HuH-7.5 (cell line): Measurements from ENCODE around the gene IDH3G.
A peak's percentile ranks its signal among the peaks of the same experiment; 100 is the strongest.

Source experiments
- DNase-seq: peaks from one replicate; pipeline ENCODE4 v3.0.0; 2011; ENCODE audit warnings: low spot score

The IDH3G gene

DNA sequence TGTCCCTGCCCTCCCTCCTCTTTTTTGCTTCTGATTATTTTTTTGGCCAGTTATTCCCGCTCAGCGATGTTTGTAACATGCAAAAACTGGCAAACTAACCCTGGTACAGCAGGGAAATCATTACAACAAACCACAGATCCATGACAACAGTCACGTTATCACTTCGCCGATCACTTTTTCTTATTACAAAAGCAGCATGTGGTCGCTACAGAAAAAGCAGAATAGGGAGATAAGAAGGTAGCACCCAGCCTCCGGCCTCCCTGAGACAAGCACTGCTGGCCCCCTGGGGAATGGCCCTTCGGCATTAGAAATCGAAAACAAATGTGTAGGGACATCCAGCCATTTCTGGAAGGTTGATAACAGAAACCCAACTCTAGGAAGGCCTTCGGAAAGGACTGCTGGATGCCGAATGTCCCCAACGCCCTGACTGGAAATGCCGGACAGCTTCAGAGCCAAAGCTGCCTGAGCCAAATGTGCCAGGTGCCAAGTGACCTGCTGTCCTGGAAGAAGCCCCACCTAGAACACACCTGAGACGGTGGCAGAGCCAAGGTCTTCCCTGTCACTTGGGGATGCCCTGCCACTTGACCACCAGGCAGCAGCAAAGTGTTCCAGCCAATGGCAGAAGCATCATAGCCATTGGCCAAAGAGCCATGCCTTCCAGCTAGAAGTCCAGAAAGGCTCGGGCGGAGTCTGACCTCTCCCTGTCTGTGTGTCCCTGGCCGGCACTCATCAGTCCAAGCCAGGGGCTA is 2.9 kb downstream of the IDH3G start:
- DNase-seq, result no peak

DNA sequence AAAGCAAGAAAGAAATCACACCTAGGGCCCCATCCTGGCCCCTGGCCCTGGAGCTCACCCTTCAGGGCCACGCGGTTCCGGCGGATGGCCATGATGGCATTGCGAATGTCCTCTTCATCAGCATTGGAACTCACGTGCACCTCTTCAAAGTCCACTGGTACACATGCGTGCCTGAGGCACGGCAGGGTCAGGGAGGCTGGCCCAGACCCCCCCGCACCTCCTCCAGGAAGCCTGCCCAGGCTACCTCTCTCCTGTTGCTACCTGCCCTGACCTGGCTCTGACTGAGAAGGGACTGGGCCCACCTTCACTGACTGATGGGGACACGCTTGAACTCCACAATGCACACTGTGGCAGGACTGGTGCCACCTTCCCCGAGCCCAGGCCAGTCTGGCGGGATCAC is 4.5 kb downstream of the IDH3G start:
- no peak for DNase-seq

DNA sequence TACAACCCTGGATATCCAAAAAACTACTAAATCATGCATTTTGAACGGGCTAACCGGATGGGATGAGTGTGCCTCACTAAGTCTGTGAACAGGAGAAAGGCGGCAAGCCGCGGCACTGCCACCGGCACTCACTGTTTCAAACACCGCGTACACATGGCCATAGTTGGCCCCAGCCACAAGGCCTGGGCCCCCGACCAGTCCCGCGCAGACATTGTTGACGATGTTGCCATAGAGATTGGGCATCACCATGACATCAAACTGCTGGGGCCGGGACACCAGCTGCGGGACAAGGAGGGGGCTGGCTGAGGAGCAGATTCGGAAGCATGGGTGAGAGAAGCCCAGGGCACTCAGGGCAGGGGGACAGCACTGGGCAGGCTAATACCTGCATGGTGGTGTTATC is 7.5 kb downstream of the IDH3G start:
- DNase-seq, result no peak

DNA sequence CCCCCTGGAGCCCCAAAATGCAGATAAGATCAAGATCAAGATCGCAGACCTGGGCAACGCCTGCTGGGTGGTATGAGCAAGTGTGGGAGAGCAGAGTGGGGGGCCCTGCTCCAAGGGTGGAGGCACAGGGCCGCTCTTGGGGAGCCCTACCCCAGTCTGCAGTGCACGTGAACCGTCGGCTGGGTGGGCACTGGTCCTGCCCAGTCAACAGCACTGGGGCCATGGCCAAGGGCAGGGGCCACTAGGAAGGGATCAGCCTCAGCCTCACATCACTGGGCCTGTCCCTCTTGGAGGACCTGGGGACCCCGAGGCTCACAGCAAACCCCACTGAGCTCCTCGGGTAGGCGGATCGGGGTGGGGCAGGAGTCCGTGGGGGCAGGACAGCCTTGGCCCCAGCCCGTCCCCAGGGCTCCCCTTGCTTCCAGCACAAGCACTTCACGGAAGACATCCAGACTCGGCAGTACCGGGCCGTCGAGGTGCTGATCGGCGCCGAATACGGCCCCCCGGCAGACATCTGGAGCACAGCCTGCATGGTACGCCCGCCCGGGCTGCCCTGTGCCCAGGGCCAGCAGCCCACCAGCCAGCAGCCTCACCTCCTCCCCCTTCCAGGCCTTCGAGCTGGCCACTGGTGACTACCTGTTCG is 9.7 kb downstream of the IDH3G start:
- no peak for DNase-seq

DNA sequence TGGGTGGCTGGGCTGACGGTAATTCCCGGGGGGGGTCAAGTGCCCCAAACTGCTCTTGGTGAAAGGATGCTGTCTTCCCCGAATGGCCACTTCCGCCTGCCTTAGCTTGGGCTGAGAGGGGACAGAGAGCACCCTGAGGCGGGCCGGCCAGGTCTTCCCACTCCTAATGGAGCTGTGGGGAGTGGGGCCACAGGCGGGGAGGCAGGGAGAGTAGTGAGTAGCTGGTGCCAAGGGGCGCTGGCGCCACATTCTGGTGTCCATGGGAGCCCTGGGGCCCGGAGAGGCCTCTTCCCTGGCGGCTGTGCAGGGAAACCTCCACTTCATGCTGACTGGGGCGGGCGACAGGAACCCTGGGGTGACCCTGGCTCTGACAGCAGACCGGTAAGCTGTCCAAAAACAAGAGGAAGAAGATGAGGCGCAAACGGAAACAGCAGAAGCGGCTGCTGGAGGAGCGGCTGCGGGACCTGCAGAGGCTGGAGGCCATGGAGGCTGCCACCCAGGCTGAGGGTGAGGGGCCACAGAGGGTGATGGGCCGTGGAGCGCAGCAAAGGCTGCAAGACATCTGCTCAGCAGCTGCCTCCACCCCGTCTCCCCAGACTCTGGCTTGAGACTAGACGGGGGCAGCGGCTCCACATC is 10.7 kb downstream of the IDH3G start:
- DNase-seq, result no peak

DNA sequence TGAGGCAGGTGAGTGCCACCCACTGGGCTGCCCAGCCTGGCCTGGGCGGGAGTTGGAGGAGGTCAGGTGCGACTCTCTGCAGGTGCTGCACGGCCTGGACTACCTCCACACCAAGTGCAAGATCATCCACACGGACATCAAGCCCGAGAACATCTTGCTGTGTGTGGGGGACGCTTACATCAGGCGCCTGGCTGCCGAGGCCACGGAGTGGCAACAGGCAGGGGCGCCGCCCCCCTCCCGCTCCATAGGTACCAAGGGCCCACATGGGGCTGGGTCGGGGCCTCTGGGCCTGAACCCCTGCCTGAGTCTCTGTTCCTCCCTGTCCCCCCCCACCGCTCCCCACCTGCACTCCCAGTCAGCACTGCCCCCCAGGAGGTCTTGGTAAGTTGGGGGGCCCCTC is 11.3 kb downstream of the IDH3G start:
- DNase-seq, result no peak

- DNase-seq, result no peak
Observed at GRCh38 chrX:153782313-153782712, 11.9 kb downstream of the IDH3G start.

GRCh38 chrX:153781428-153782047 is 12.6 kb downstream of the IDH3G start:
- no peak for DNase-seq

DNA sequence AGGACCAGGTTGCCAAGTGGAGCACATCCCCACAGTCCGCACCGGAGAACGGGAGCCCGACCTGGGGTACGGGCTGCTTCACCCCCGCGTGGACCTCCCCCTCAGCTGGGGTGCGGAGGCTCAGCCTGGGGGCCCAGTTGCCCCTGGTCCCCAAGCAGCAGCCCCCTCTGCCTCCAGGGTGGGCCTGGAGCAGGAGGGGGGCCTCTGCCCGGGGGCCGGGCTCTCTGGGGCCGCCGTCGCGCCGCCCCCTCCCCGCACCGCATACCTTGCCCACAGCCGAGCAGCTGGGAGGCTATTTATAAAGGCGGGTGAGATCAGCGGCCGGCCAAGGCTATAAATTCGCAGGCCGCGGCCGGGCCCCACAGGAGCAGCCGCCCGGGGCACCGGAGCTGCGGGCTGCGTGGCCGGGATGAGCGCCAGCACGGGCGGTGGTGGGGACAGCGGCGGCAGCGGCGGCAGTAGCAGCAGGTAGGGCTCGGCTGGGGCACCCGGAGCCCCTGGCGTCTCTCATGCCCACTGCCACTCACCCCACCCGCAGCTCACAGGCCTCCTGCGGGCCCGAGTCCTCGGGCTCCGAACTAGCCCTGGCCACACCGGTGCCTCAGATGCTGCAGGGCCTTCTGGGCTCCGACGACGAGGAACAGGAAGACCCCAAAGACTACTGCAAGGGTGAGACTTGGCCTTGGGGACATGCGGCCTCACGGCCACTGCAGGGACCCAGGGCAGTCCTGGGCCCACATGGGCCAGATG is 13.3 kb downstream of the IDH3G start, which contains the start of gene SRPK3:
Gene SRPK3, plus strand, starts transcription at position 364 of the 750 bp plus-strand sequence. Its CDS starts 46 bp downstream, at position 410.
- DNase-seq, result no peak

GRCh38 chrX:153779891-153780677 is 14.1 kb downstream of the IDH3G start:
- DNase-seq, result no peak

DNA sequence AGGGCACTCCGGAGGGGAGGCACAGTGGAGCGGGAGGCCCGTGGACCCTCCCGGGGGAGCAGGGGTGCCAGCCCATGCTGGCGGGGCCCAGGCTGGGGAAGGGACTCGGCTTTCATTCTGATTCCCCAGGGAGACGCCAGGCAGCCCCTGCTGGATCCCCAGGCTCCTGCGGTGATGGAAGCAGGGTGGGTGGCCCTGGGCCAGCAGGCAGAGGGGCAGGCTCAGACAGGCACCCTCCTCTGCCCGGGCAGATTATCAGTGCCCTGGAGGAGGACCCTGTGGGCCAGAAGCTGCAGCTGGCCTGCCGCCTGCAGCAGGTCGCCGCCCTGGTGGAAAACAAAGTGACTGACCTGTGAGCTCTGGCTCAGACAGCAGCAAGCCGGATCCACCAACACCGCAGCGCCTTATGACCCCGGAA is 15.5 kb downstream of the IDH3G start:
- DNase-seq, result peak; percentile 64

DNA sequence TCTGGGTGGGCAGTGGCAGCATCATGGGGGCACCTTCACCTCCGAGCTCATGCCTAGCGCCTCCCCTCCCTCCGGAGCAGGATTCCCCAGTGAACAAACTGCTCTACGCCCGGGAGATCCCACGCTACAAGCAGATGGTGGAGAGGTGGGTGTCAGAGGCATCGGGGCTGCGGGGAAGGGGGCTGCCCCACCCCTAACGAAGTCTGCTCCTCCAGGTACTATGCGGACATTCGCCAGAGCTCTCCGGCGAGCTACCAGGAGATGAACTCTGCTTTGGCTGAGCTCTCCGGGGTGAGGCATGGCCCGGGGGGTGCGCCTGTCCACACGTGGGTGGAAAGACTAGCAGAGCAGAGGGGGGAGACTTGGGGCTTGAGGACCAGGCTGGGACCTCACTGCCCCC is 16.0 kb downstream of the IDH3G start:
- DNase-seq, result no peak

DNA sequence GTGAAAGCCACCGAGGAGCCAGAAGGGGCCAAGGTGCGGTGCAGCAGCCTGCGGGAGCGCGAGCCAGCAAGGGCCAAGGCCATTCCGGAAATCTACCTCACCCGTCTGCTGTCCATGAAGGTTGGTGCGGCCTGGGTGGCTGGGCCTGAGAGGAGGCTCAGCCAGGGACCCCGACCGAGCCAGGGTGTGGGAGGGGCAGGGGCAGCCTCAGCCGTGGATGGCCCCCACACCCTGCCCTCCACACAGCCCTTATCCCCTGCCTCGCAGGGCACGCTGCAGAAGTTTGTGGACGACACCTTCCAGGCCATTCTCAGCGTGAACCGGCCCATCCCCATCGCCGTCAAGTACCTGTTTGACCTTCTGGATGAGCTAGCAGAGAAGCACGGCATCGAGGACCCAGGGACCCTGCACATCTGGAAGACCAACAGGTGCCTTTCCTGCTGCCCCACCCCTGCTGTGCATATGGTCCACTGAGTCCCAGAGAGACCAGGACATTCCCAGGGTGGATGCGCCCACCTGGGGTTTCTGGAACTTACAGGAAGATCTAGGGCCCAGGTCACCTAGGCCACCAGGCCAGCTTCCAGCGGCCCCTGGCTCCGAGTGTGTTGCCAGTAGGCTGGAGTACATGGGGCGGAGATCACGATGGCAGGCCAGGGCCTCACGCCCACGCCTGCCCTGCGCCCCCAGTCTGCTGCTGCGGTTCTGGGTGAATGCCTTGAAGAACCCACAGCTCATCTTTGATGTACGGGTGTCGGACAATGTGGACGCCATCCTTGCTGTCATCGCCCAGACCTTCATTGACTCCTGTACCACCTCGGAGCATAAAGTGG is 16.7 kb downstream of the IDH3G start:
- no peak for DNase-seq

DNA sequence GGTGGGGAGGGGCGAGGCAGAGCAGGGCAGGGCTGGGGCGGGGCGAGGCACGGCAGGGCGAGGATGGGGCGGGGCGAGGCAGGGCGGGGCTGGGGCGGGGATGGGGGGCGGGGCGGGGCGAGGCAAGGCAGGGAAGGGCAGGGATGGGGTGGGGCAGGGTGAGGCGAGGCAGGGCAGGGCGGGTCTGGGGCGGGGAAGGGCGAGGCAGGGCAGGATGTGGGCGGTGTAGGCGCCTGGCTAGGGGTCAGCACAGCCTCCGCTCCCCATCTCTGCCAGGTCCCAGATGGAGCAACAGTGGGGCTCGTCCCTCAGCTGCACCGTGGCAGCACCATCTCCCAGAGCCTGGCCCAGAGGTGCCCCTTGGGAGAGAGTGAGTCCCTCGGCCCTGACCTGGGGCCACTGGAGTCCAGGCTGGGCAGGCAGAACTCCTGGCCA is 17.5 kb downstream of the IDH3G start:
- peak; percentile 1 for DNase-seq

- peak; percentile 6 for DNase-seq
Observed at GRCh38 chrX:153776120-153776599, 18.0 kb downstream of the IDH3G start.

GRCh38 chrX:153775293-153776119 is 18.7 kb downstream of the IDH3G start:
- DNase-seq, result peak; percentile 10

- peak; percentile 4 for DNase-seq
Observed at GRCh38 chrX:153774576-153775292, 19.4 kb downstream of the IDH3G start.
